HEK293 (cell line): ENCODE results near the gene CCT8.

Source experiments
- CTCF ChIA-PET: fragments of 350-600 bp; formaldehyde crosslinking; extraction: SDS; loops from one replicate; lab custom pipeline; 2021; ENCODE audit warnings: antibody characterized with exemption; lab: Yijun Ruan, JAX
- POLR2A ChIA-PET: fragments of 300-600 bp; formaldehyde crosslinking; extraction: SDS; loops from one replicate; lab custom pipeline; 2020; ENCODE audit warnings: antibody characterized with exemption, inconsistent platforms; lab: Yijun Ruan, JAX
- H3K27ac ChIP-seq: fragments of 200-500 bp; sonication (Bioruptor generic); 2 replicates; pipeline ENCODE4 v1.5.1; 2014; ENCODE audit warnings: low read depth, low read length, control low read depth, inconsistent platforms; ENCODE audit errors: extremely low read depth
- H3K36me3 ChIP-seq, 2 experiments: fragments of 200-500 bp in 1 of 2; sonication (Bioruptor generic) in 1 of 2; 1 replicate in 1 of 2; 2 replicates in 1 of 2; pipeline ENCODE4 v1.5.1; 2014 to 2017; ENCODE audit warnings: inconsistent platforms in 2 of 2, low read length in 2 of 2; ENCODE audit not compliant: control insufficient read depth in 2 of 2, insufficient read depth in 1 of 2
- H3K4me1 ChIP-seq: fragments of 200-500 bp; sonication (Bioruptor generic); 2 replicates; pipeline ENCODE4 v1.5.1; 2014; ENCODE audit warnings: mild to moderate bottlenecking, low read length, inconsistent platforms; ENCODE audit not compliant: control insufficient read depth, insufficient read depth
- H3K4me3 ChIP-seq: 2 replicates; pipeline ENCODE4 v1.5.1; 2011; ENCODE audit warnings: low read depth, mild to moderate bottlenecking, control low read depth, low read length, moderate library complexity
- H3K9me3 ChIP-seq: fragments of 200-500 bp; sonication (Bioruptor generic); 2 replicates; pipeline ENCODE4 v1.5.1; 2014; ENCODE audit warnings: low read depth, low read length, inconsistent platforms; ENCODE audit not compliant: control insufficient read depth, insufficient read depth
- BCL11A ChIP-seq: fragments of 450-650 bp; formaldehyde crosslinking; IDR thresholded peaks from 2 replicates; pipeline ENCODE4 v1.5.1; 2016; ENCODE audit warnings: low read depth, missing biosample characterization, missing genetic modification characterization
- MYNN ChIP-seq: fragments of 450-650 bp; formaldehyde crosslinking; IDR thresholded peaks from 2 replicates; pipeline ENCODE4 v1.5.1; 2016; ENCODE audit warnings: missing biosample characterization, missing genetic modification characterization, borderline replicate concordance
- SP3 ChIP-seq: fragments of 450-650 bp; formaldehyde crosslinking; IDR thresholded peaks from 2 replicates; pipeline ENCODE4 v1.5.1; 2016; ENCODE audit warnings: missing biosample characterization, missing genetic modification characterization
- ZFP69B ChIP-seq: fragments of 450-650 bp; formaldehyde crosslinking; IDR thresholded peaks from 2 replicates; pipeline ENCODE4 v1.5.1; 2016; ENCODE audit warnings: missing biosample characterization, missing genetic modification characterization
- ZNF146 ChIP-seq: fragments of 450-650 bp; formaldehyde crosslinking; IDR thresholded peaks from 2 replicates; pipeline ENCODE4 v1.5.1; 2016; ENCODE audit warnings: missing biosample characterization, missing genetic modification characterization
- ZNF366 ChIP-seq: fragments of 450-650 bp; formaldehyde crosslinking; conservative IDR thresholded peaks from 2 replicates; pipeline ENCODE4 v1.5.1; 2016; ENCODE audit warnings: missing biosample characterization, missing genetic modification characterization
- ZNF433 ChIP-seq: fragments of 450-650 bp; formaldehyde crosslinking; IDR thresholded peaks from 2 replicates; pipeline ENCODE4 v1.5.1; 2016; ENCODE audit warnings: missing biosample characterization, missing genetic modification characterization, low read depth
- ZNF510 ChIP-seq: fragments of 450-650 bp; formaldehyde crosslinking; IDR thresholded peaks from 2 replicates; pipeline ENCODE4 v1.5.1; 2018; ENCODE audit warnings: mild to moderate bottlenecking, missing genetic modification characterization, missing biosample characterization; ENCODE audit not compliant: insufficient replicate concordance
- ZNF585B ChIP-seq: fragments of 450-650 bp; formaldehyde crosslinking; IDR thresholded peaks from 2 replicates; pipeline ENCODE4 v1.5.1; 2016; ENCODE audit warnings: missing biosample characterization, missing genetic modification characterization
- ZNF621 ChIP-seq: fragments of 450-650 bp; formaldehyde crosslinking; IDR thresholded peaks from 2 replicates; pipeline ENCODE4 v1.5.1; 2017; ENCODE audit warnings: missing biosample characterization, missing genetic modification characterization
- ZNF843 ChIP-seq: fragments of 450-650 bp; formaldehyde crosslinking; IDR thresholded peaks from 2 replicates; pipeline ENCODE4 v1.5.1; 2016; ENCODE audit warnings: missing biosample characterization, missing genetic modification characterization
- TF ChIP-seq, protein P1 (sequence below): fragments of 450-650 bp; formaldehyde crosslinking; IDR thresholded peaks from 2 replicates; pipeline ENCODE4 v1.5.1; 2016; ENCODE audit warnings: missing biosample characterization, missing genetic modification characterization
- TF ChIP-seq, protein P2 (sequence below): fragments of 450-650 bp; formaldehyde crosslinking; IDR thresholded peaks from 2 replicates; pipeline ENCODE4 v1.5.1; 2016; ENCODE audit warnings: missing biosample characterization, missing genetic modification characterization
- TF ChIP-seq, protein P3 (sequence below): fragments of 450-650 bp; formaldehyde crosslinking; conservative IDR thresholded peaks from 2 replicates; pipeline ENCODE4 v1.5.1; 2016; ENCODE audit warnings: low read depth, missing biosample characterization, missing genetic modification characterization

Gene CCT8

DNA sequence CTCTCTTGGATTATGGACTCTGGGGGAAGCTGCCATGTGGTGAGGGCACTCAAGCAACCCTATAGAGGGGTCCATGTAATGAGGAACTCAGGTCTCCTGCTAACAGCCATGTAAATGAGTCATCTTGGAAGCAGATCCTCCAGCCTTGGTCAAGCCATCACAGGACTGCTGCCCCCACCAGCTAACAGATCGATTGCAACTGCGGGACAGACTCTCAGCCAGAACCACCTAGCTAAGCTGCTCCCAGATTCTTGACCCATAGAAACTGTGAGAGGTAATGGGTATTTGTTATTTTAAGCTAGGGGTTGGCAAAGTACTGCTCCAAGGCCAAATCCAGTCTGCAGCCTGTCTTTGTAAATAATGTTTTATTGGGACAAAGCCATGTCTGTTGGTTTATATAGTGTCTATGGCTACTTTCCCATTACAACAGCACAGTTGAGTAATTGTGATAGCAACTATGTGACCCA lies 29.4 kb upstream of the CCT8 start (continued):
- TF ChIP-seq, protein P1, sequence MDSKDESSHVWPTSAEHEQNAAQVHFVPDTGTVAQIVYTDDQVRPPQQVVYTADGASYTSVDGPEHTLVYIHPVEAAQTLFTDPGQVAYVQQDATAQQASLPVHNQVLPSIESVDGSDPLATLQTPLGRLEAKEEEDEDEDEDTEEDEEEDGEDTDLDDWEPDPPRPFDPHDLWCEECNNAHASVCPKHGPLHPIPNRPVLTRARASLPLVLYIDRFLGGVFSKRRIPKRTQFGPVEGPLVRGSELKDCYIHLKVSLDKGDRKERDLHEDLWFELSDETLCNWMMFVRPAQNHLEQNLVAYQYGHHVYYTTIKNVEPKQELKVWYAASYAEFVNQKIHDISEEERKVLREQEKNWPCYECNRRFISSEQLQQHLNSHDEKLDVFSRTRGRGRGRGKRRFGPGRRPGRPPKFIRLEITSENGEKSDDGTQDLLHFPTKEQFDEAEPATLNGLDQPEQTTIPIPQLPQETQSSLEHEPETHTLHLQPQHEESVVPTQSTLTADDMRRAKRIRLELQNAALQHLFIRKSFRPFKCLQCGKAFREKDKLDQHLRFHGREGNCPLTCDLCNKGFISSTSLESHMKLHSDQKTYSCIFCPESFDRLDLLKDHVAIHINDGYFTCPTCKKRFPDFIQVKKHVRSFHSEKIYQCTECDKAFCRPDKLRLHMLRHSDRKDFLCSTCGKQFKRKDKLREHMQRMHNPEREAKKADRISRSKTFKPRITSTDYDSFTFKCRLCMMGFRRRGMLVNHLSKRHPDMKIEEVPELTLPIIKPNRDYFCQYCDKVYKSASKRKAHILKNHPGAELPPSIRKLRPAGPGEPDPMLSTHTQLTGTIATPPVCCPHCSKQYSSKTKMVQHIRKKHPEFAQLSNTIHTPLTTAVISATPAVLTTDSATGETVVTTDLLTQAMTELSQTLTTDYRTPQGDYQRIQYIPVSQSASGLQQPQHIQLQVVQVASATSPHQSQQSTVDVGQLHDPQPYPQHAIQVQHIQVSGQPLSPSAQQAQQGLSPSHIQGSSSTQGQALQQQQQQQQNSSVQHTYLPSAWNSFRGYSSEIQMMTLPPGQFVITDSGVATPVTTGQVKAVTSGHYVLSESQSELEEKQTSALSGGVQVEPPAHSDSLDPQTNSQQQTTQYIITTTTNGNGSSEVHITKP: no peak
- no peak for TF ChIP-seq ZNF585B
- TF ChIP-seq, all 188 proteins: peak for 0

DNA sequence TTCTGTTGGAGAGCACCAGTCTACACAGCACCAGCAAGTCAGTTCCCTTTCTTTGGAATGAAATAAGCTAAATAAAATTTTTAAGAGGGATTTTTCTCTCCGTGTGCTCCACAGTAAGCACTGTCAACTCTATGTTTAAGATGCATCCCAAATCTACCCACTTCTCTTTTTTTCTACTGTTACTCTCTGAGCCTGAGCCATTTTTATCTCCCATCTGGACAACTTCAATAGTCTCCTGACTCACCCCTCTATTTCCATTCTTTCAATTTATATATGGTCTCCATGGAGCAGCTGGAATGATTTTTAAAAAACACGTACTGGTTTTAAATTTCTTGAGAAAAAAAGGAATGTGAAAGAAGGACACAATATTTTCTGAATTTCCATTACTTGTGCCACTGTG lies 24.7 kb upstream of the CCT8 start:
- Histone ChIP-seq H3K27ac (no peak overlapping the region), H3K4me1 (no peaks in the 10 kb centered on the region), H3K9me3 (no peaks in the 10 kb centered on the region), H3K36me3 (no peaks in the 10 kb centered on the region), H3K4me3 (no peak overlapping the region)
- CTCF ChIA-PET: interaction anchor here (1.0 to 1.7 kb wide), 3 partner anchors 66 to 278 kb away, joined by 3 to 9 read pairs (median 5); no protein-coding TSS in a partner anchor
- TF ChIP-seq, protein P2, sequence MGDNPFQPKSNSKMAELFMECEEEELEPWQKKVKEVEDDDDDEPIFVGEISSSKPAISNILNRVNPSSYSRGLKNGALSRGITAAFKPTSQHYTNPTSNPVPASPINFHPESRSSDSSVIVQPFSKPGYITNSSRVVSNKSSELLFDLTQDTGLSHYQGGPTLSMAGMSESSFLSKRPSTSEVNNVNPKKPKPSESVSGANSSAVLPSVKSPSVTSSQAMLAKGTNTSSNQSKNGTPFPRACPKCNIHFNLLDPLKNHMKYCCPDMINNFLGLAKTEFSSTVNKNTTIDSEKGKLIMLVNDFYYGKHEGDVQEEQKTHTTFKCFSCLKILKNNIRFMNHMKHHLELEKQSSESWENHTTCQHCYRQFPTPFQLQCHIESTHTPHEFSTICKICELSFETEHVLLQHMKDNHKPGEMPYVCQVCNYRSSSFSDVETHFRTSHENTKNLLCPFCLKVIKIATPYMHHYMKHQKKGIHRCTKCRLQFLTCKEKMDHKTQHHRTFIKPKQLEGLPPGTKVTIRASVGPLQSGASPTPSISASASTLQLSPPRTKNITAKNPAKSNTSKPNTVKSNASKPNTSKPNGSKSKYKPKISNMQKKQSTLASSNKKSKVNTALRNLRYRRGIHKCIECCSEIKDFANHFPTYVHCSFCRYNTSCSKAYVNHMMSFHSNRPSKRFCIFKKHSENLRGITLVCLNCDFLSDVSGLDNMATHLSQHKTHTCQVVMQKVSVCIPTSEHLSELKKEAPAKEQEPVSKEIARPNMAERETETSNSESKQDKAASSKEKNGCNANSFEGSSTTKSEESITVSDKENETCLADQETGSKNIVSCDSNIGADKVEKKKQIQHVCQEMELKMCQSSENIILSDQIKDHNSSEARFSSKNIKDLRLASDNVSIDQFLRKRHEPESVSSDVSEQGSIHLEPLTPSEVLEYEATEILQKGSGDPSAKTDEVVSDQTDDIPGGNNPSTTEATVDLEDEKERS: no peak
- TF ChIP-seq ZNF366 (no peak), ZFP69B (tag by site-specific recombination) (no peak), ZNF510 (no peak), ZNF621 (tag by site-specific recombination) (no peak), ZNF433 (no peak), MYNN (tag by site-specific recombination) (no peak), BCL11A (tag by site-specific recombination) (no peak)
- POLR2A ChIA-PET: no interaction called here

DNA sequence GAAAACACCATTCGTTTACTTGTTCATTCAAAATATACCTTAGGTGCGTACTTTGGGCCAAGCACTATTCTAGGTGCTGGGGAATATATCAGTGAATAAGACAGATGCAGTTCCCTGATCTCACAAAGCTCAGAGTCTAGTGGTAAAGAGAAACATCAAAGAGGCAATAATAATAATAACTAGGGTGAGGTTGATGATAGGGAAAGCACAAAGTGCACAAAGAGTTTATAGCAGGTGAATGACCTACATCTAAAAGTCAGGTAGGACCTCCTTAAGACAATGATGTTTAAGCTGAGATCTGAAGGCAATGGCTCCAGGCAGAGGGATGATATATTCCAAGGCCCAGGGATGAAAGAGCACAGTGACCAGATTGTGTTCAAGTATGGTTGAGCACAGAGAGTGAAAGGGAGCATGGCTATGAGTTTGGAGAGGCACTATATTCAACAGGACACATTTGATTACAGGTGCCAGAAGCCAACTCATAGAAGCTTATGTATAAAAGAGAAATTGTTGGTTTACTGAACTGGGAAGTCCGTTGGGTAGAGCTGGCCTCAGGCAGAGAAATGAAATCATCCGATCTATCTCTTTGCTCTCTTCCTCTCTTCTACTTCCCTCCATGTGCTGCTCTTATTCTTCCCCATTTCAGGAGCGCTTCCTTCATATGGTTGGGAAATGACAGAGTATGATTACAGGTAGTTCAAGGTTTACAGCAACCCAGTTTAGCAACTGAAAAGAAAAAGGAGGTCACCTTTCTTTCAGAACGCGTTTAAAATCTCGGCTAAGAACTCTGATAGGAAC lies 23.0 kb upstream of the CCT8 start:
- no peaks in the 10 kb centered on the region for H3K36me3 ChIP-seq
- no peaks in the 10 kb centered on the region for H3K4me1 ChIP-seq
- no peak overlapping the region for H3K27ac ChIP-seq
- H3K9me3 ChIP-seq: no peaks in the 10 kb centered on the region
- ChIA-PET CTCF (interaction anchor here (0.5 to 1.2 kb wide), 10 partner anchors 9 to 354 kb away, joined by 3 to 5 read pairs (median 3); no protein-coding TSS in a partner anchor), POLR2A (no interaction called here)
- no peak overlapping the region for H3K4me3 ChIP-seq
- TF ChIP-seq, protein P3, sequence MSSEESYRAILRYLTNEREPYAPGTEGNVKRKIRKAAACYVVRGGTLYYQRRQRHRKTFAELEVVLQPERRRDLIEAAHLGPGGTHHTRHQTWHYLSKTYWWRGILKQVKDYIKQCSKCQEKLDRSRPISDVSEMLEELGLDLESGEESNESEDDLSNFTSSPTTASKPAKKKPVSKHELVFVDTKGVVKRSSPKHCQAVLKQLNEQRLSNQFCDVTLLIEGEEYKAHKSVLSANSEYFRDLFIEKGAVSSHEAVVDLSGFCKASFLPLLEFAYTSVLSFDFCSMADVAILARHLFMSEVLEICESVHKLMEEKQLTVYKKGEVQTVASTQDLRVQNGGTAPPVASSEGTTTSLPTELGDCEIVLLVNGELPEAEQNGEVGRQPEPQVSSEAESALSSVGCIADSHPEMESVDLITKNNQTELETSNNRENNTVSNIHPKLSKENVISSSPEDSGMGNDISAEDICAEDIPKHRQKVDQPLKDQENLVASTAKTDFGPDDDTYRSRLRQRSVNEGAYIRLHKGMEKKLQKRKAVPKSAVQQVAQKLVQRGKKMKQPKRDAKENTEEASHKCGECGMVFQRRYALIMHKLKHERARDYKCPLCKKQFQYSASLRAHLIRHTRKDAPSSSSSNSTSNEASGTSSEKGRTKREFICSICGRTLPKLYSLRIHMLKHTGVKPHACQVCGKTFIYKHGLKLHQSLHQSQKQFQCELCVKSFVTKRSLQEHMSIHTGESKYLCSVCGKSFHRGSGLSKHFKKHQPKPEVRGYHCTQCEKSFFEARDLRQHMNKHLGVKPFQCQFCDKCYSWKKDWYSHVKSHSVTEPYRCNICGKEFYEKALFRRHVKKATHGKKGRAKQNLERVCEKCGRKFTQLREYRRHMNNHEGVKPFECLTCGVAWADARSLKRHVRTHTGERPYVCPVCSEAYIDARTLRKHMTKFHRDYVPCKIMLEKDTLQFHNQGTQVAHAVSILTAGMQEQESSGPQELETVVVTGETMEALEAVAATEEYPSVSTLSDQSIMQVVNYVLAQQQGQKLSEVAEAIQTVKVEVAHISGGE (tag by site-specific recombination): no peak
- TF ChIP-seq ZNF146 (tag by site-specific recombination) (no peak), SP3 (tag by site-specific recombination) (no peak), ZNF843 (tag by site-specific recombination) (no peak)
